HG03520 (cell line): Measurements from ENCODE around the gene RBM5.

Experiments used
- ATAC-seq: cut with Tn5 transposase; IDR thresholded peaks from one replicate; pipeline ENCODE4 v1.9.1; 2021; ENCODE audit warnings: mild to moderate bottlenecking, moderate library complexity; ENCODE audit not compliant: unreplicated experiment

Gene RBM5

DNA sequence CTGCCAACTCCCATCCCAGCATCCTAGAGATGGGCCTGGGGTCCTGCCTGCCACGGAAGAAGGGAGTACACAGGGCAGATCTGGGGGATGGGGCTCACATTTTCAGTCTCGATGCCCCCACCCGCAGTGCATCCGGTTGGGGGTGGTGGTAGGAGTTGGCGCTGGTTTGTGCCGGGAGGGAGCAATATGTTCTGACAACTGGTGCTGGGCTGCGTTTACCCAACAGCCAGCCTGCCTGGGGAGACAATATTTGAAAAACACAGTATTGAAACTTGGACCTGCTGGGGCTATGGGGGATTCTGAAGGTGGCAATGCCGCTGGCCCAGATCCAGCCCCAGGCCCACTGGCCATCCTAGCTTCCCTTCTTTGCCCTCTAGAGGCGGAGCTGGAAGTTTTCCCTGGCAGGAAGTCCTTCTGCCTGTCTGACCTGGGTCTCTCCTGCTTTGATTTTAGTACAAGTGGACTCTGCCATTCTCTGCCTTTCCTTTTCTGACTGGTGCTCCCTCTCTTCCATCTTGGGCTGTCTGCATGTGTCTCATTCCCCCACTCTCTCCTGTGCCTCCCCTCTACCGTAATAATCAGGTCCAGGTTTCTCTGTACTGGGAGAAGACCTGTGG, 69.9 kb downstream of the RBM5 start:
- ATAC-seq, result no peak

DNA sequence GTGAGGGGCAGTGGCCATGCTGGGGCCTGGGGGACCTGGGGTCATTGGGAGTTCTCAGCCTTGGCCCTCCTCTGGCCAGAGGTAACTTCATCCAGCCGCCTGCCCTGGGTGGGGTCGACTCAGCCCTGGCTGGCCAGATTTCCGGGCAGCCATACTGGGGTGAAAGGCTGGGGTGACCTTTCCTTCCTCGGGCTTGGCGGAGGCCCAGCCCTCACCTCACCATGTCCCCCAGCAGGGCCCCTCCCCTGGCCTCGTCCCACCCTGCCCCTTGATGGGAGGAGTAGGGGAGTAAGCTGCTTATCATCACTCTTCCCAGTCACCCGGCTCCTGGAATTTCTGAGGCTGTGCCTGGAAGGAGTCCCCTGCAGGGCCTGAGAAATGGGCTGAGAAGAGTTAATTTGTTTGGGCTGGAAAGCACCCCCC, 71.9 kb downstream of the RBM5 start:
- ATAC-seq, result no peak

GRCh38 chr3:50161320-50161719, 72.6 kb downstream of the RBM5 start:
- ATAC-seq, result no peak

- ATAC-seq, result no peak
Observed at GRCh38 chr3:50162034-50162883, 73.5 kb downstream of the RBM5 start.

DNA sequence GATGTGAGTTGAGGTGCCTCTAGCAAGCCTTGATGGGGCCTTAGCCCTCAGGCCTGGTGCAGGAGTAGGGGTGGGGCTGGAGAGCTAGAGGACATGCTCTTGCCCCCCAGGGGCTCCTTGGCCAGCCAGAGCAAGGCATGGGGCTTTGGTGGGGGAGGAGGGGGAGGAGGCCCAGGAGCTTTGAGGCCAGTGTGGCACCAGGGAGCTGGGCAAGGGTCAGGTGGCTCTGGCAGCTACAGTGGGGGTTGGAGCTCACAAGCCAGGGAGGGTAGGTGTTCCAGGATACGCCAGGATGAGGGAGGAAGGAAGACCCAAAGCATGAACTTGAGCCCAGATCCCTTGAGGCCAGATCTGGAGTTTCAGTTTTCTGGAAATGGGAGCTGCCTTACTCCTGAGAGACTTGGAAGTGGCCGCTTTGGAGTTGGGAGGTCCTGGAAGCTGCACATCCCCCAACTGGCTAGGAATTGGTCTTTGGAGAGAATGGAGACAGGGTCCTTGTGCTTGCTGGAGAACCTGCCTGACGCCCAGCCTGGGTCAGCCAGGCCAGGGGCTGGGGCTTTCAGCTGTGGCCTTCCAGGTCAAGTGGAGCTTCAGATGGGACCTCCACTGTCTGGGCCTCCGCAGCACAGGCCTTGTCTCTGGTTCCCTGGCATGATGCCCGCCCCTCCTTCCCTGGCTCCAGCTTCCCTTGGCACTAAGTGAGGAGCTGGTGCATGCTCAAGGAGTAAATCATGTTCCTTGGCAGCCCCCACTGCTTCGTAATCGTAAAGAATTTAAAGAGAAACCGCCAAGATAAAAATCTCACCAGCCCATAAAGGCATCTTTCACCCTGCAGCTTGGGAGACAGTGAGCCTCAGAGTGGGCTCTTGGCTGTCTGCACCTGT, 75.1 kb downstream of the RBM5 start:
- ATAC-seq, result no peak

GRCh38 chr3:50164481-50164880, 75.8 kb downstream of the RBM5 start:
- ATAC-seq, result no peak

- ATAC-seq, result no peak
Observed at GRCh38 chr3:50164984-50165909, 76.5 kb downstream of the RBM5 start.

DNA sequence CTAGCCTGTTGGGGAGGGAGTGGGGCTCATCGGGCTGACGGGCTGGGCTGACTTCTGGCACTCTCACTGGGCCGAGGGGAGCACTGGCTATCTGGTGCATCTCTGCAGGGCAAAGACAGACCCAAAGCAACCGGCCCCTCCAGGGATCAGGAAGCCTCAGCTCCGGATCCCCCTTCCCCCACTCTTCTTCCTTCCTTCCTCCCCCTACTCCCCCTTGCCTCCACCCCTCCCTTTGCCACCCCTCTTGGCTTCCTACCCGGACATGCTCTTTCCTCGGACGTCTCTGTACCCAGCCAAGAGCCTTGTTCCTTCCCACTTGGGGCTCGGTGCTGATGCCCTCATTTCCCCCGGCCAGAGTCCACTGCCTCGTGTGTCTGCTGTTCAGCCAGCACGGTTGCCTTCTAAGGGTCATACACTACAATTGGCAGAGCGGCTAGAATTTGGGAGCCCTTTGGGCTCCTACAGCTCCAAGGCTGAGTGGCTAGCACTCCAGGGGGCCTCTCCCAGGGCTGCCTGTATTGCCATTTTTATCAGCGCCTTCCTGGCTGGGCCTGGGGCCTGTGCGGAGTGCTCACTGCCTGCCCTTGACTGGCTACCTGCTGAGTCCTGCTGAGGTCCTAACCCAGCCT, 77.3 kb downstream of the RBM5 start:
- ATAC-seq, result no peak

- ATAC-seq, result no peak
Observed at GRCh38 chr3:50166620-50167019, 77.9 kb downstream of the RBM5 start.

DNA sequence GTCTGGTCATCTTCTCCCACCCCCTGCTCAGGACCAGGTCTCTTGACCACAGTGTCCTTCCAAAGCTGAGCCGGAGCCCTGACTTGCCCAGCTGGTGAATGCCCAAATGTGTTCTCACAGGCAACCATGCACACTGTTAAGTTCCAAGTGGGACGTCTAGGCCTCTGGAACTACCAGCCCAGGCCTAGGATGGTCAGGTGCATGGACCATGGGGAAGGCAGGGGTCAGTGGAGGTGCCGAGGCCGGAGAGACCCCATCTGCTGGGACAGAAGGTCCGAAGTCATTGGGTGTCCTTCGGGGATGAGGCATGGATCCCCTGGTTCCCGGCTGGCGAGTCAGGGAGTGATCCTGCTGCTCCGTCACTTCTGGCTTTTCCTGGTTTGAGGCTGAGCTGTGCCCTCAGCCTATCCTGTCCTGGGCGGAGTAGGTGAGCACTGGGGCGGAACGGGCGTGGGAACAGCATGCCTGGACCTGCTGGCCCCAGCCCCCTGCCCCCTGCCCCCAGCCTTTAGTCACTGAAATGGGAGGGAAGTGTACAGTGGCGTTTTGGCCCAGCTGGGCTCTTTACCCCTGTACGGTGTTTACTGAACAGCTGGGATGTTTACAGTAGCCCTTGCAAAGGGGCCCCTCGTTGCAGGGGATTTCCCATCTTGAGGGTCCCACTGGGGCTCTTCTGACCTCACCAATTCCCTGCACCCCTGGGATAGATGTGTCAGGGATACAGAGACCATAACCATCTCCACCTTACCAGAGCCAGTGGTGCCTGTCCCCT, 78.5 kb downstream of the RBM5 start:
- no peak for ATAC-seq

- no peak for ATAC-seq
Observed at GRCh38 chr3:50167841-50168209, 79.1 kb downstream of the RBM5 start.

GRCh38 chr3:50168388-50168787, 79.7 kb downstream of the RBM5 start:
- ATAC-seq, result no peak
